Activated naive CD4-positive, alpha-beta T cell treated with anti-CD3 and anti-CD28 coated beads, Interleukin-2, amount 50 U/mL, for 24 hours (primary cell): ENCODE data around the gene DNAJC11.
"Not testable (repeated sequence)": the region's sequence is repeated elsewhere in the genome, so short reads cannot be mapped to it uniquely, and the experiment has no call there.

ENCODE experiments used
- H3K27ac Mint-ChIP-seq: one replicate; pipeline ENCODE4 v1.8.0; 2021; ENCODE audit warnings: mild to moderate bottlenecking, mixed read lengths
- H3K27me3 Mint-ChIP-seq: one replicate; pipeline ENCODE4 v1.8.0; 2021; ENCODE audit warnings: mixed read lengths
- H3K36me3 Mint-ChIP-seq: one replicate; pipeline ENCODE4 v1.8.0; 2021; ENCODE audit warnings: mixed read lengths
- H3K4me1 Mint-ChIP-seq: one replicate; pipeline ENCODE4 v1.8.0; 2021; ENCODE audit warnings: mixed read lengths
- H3K4me3 Mint-ChIP-seq: one replicate; pipeline ENCODE4 v1.8.0; 2021; ENCODE audit warnings: mild to moderate bottlenecking, mixed read lengths
- H3K9me3 Mint-ChIP-seq: one replicate; pipeline ENCODE4 v1.8.0; 2021; ENCODE audit warnings: mixed read lengths

Gene DNAJC11

GRCh38 chr1:6723621-6724428, 22.2 kb upstream of the DNAJC11 start:
- Mint-ChIP-seq H3K4me3 (no peak overlapping the region), H3K9me3 (no peaks in the 10 kb centered on the region), H3K4me1 (no peaks in the 10 kb centered on the region), H3K36me3 (no peaks in the 10 kb centered on the region), H3K27me3 (peaks cover 3% of the 10 kb centered on the region), H3K27ac (no peak overlapping the region)

GRCh38 chr1:6711174-6711573, 9.6 kb upstream of the DNAJC11 start:
- H3K36me3 Mint-ChIP-seq: peaks cover 4% of the 10 kb centered on the region
- H3K27me3 Mint-ChIP-seq: peaks cover 8% of the 10 kb centered on the region
- no peak overlapping the region for H3K4me3 Mint-ChIP-seq
- H3K9me3 Mint-ChIP-seq: peaks cover 6% of the 10 kb centered on the region
- H3K27ac Mint-ChIP-seq: no peak overlapping the region
- H3K4me1 Mint-ChIP-seq: no peaks in the 10 kb centered on the region

GRCh38 chr1:6704746-6705145, 3.1 kb upstream of the DNAJC11 start:
- H3K27ac Mint-ChIP-seq: no peak overlapping the region
- H3K4me1 Mint-ChIP-seq: peaks cover 18% of the 10 kb centered on the region
- peaks cover 4% of the 10 kb centered on the region for H3K36me3 Mint-ChIP-seq
- H3K27me3 Mint-ChIP-seq: no peaks in the 10 kb centered on the region
- H3K9me3 Mint-ChIP-seq: no peaks in the 10 kb centered on the region
- no peak overlapping the region for H3K4me3 Mint-ChIP-seq

- Mint-ChIP-seq H3K9me3 (no peaks in the 10 kb centered on the region), H3K27ac (peak overlapping the region; percentile 95), H3K36me3 (peaks cover 7% of the 10 kb centered on the region), H3K4me1 (peaks cover 23% of the 10 kb centered on the region), H3K27me3 (no peaks in the 10 kb centered on the region), H3K4me3 (peak overlapping the region; percentile 59)
Measured at GRCh38 chr1:6703016-6703415, 1.4 kb upstream of the DNAJC11 start.

GRCh38 chr1:6700853-6701436, 671 bp downstream of the DNAJC11 start:
- Mint-ChIP-seq H3K27ac (peak overlapping the region; percentile 89), H3K4me3 (peak overlapping the region; percentile 92)

GRCh38 chr1:6699915-6700314, 1.7 kb downstream of the DNAJC11 start:
- peak overlapping the region; percentile 86 for H3K27ac Mint-ChIP-seq
- H3K9me3 Mint-ChIP-seq, H3K36me3 Mint-ChIP-seq, H3K27me3 Mint-ChIP-seq: not testable (repeated sequence)
- H3K4me1 Mint-ChIP-seq: peaks cover 32% of the 10 kb centered on the region
- peak overlapping the region; percentile 92 for H3K4me3 Mint-ChIP-seq

More at GRCh38 chr1:6700853-6701436, 671 bp downstream of the DNAJC11 start:
- H3K27me3 Mint-ChIP-seq: no peaks in the 10 kb centered on the region
- H3K9me3 Mint-ChIP-seq: no peaks in the 10 kb centered on the region
- H3K36me3 Mint-ChIP-seq: peaks cover 7% of the 10 kb centered on the region
- peaks cover 32% of the 10 kb centered on the region for H3K4me1 Mint-ChIP-seq

GRCh38 chr1:6695868-6696267, 5.7 kb downstream of the DNAJC11 start:
- no peaks in the 10 kb centered on the region for H3K27me3 Mint-ChIP-seq
- no peaks in the 10 kb centered on the region for H3K9me3 Mint-ChIP-seq
- no peak overlapping the region for H3K27ac Mint-ChIP-seq
- no peak overlapping the region for H3K4me3 Mint-ChIP-seq
- H3K36me3 Mint-ChIP-seq: peaks cover 8% of the 10 kb centered on the region
- H3K4me1 Mint-ChIP-seq: peaks cover 35% of the 10 kb centered on the region

- peaks cover 7% of the 10 kb centered on the region for H3K36me3 Mint-ChIP-seq
- peaks cover 31% of the 10 kb centered on the region for H3K4me1 Mint-ChIP-seq
- H3K27me3 Mint-ChIP-seq: no peaks in the 10 kb centered on the region
- H3K9me3 Mint-ChIP-seq: no peaks in the 10 kb centered on the region
- no peak overlapping the region for H3K4me3 Mint-ChIP-seq
- H3K27ac Mint-ChIP-seq: no peak overlapping the region
Measured at GRCh38 chr1:6694121-6694713, 7.4 kb downstream of the DNAJC11 start.

GRCh38 chr1:6692956-6693355, 8.7 kb downstream of the DNAJC11 start:
- Mint-ChIP-seq H3K4me1 (peaks cover 36% of the 10 kb centered on the region), H3K9me3 (no peaks in the 10 kb centered on the region), H3K27ac (no peak overlapping the region), H3K36me3 (peaks cover 4% of the 10 kb centered on the region), H3K4me3 (no peak overlapping the region), H3K27me3 (no peaks in the 10 kb centered on the region)

- Mint-ChIP-seq H3K4me3 (no peak overlapping the region), H3K9me3 (no peaks in the 10 kb centered on the region), H3K27me3 (no peaks in the 10 kb centered on the region), H3K27ac (no peak overlapping the region), H3K4me1 (peaks cover 32% of the 10 kb centered on the region), H3K36me3 (peaks cover 6% of the 10 kb centered on the region)
Measured at GRCh38 chr1:6691507-6691906, 10.1 kb downstream of the DNAJC11 start.

GRCh38 chr1:6690186-6690585, 11.4 kb downstream of the DNAJC11 start:
- peaks cover 32% of the 10 kb centered on the region for H3K4me1 Mint-ChIP-seq
- no peaks in the 10 kb centered on the region for H3K27me3 Mint-ChIP-seq
- no peaks in the 10 kb centered on the region for H3K9me3 Mint-ChIP-seq
- no peak overlapping the region for H3K27ac Mint-ChIP-seq
- H3K4me3 Mint-ChIP-seq: no peak overlapping the region
- H3K36me3 Mint-ChIP-seq: peaks cover 6% of the 10 kb centered on the region

GRCh38 chr1:6688757-6689156, 12.9 kb downstream of the DNAJC11 start:
- Mint-ChIP-seq H3K27me3 (no peaks in the 10 kb centered on the region), H3K9me3 (no peaks in the 10 kb centered on the region), H3K36me3 (peaks cover 6% of the 10 kb centered on the region), H3K4me1 (peaks cover 32% of the 10 kb centered on the region), H3K4me3 (no peak overlapping the region), H3K27ac (no peak overlapping the region)

GRCh38 chr1:6688001-6688400, 13.6 kb downstream of the DNAJC11 start:
- Mint-ChIP-seq H3K27me3 (no peaks in the 10 kb centered on the region), H3K9me3 (no peaks in the 10 kb centered on the region), H3K4me3 (no peak overlapping the region), H3K4me1 (peaks cover 32% of the 10 kb centered on the region), H3K36me3 (peaks cover 6% of the 10 kb centered on the region), H3K27ac (no peak overlapping the region)

GRCh38 chr1:6686294-6686693, 15.3 kb downstream of the DNAJC11 start:
- no peaks in the 10 kb centered on the region for H3K9me3 Mint-ChIP-seq
- no peak overlapping the region for H3K4me3 Mint-ChIP-seq
- H3K27ac Mint-ChIP-seq: no peak overlapping the region
- H3K27me3 Mint-ChIP-seq: no peaks in the 10 kb centered on the region
- H3K4me1 Mint-ChIP-seq: peaks cover 25% of the 10 kb centered on the region
- H3K36me3 Mint-ChIP-seq: peaks cover 6% of the 10 kb centered on the region

- H3K4me3 Mint-ChIP-seq: no peak overlapping the region
- H3K27ac Mint-ChIP-seq: no peak overlapping the region
Measured at GRCh38 chr1:6685381-6685780, 16.2 kb downstream of the DNAJC11 start.

GRCh38 chr1:6683434-6683833, 18.2 kb downstream of the DNAJC11 start:
- H3K4me3 Mint-ChIP-seq: no peak overlapping the region
- no peaks in the 10 kb centered on the region for H3K9me3 Mint-ChIP-seq
- H3K27ac Mint-ChIP-seq: no peak overlapping the region
- H3K27me3 Mint-ChIP-seq: no peaks in the 10 kb centered on the region
- H3K36me3 Mint-ChIP-seq: peaks cover 8% of the 10 kb centered on the region
- peaks cover 7% of the 10 kb centered on the region for H3K4me1 Mint-ChIP-seq

More at GRCh38 chr1:6685381-6685780, 16.2 kb downstream of the DNAJC11 start:
- Mint-ChIP-seq H3K36me3 (peaks cover 4% of the 10 kb centered on the region), H3K4me1 (peaks cover 21% of the 10 kb centered on the region), H3K9me3 (no peaks in the 10 kb centered on the region), H3K27me3 (no peaks in the 10 kb centered on the region)
